ENCODE measurements around the gene UBAP1.

UBAP1 gene

GRCh38 chr9:34157898-34158297 is 20.9 kb upstream of the UBAP1 start:
- no peak for TF ChIP-seq CTCF (IDR thresholded peaks at IDR 0.05; ENCODE audit: low read depth, low read length)
- TF ChIP-seq POLR2A (IDR thresholded peaks at IDR 0.05; ENCODE audit: extremely low read depth, insufficient read length): no peak
- no peak for TF ChIP-seq MYC (IDR thresholded peaks at IDR 0.05; ENCODE audit: low read depth, low read length)
- no peak for TF ChIP-seq MAX (IDR thresholded peaks at IDR 0.05; ENCODE audit: low read depth, low read length)
- no peak for DNase-seq (ENCODE audit: low read depth)
- no peak overlapping the region for H3K4me3 ChIP-seq (ENCODE audit: low read depth, low read length)

- H3K4me3 ChIP-seq (ENCODE audit: low read depth, low read length): no peak overlapping the region
- DNase-seq (ENCODE audit: low read depth): peak; percentile 46
- TF ChIP-seq CTCF (IDR thresholded peaks at IDR 0.05; ENCODE audit: low read depth, low read length) (no peak), MAX (IDR thresholded peaks at IDR 0.05; ENCODE audit: low read depth, low read length) (no peak), MYC (IDR thresholded peaks at IDR 0.05; ENCODE audit: low read depth, low read length) (no peak), POLR2A (IDR thresholded peaks at IDR 0.05; ENCODE audit: extremely low read depth, insufficient read length) (no peak)
Observed at GRCh38 chr9:34158362-34158869, 20.4 kb upstream of the UBAP1 start.

- peak; percentile 48 for DNase-seq (ENCODE audit: low read depth)
- H3K4me3 ChIP-seq (ENCODE audit: low read depth, low read length): no peak overlapping the region
- TF ChIP-seq POLR2A (IDR thresholded peaks at IDR 0.05; ENCODE audit: extremely low read depth, insufficient read length): no peak
- no peak for TF ChIP-seq MYC (IDR thresholded peaks at IDR 0.05; ENCODE audit: low read depth, low read length)
- TF ChIP-seq MAX (IDR thresholded peaks at IDR 0.05; ENCODE audit: low read depth, low read length): no peak
- no peak for TF ChIP-seq CTCF (IDR thresholded peaks at IDR 0.05; ENCODE audit: low read depth, low read length)
Observed at GRCh38 chr9:34163434-34163833, 15.4 kb upstream of the UBAP1 start.

- TF ChIP-seq MYC (IDR thresholded peaks at IDR 0.05; ENCODE audit: low read depth, low read length) (no peak), MAX (IDR thresholded peaks at IDR 0.05; ENCODE audit: low read depth, low read length) (no peak), POLR2A (IDR thresholded peaks at IDR 0.05; ENCODE audit: extremely low read depth, insufficient read length) (no peak), CTCF (IDR thresholded peaks at IDR 0.05; ENCODE audit: low read depth, low read length) (no peak)
- no peak for DNase-seq (ENCODE audit: low read depth)
Observed at GRCh38 chr9:34169125-34169524, 9.7 kb upstream of the UBAP1 start.

GRCh38 chr9:34170237-34170991 is 8.4 kb upstream of the UBAP1 start:
- TF ChIP-seq CTCF (IDR thresholded peaks at IDR 0.05; ENCODE audit: low read depth, low read length) (no peak), POLR2A (IDR thresholded peaks at IDR 0.05; ENCODE audit: extremely low read depth, insufficient read length) (no peak), MYC (IDR thresholded peaks at IDR 0.05; ENCODE audit: low read depth, low read length) (no peak), MAX (IDR thresholded peaks at IDR 0.05; ENCODE audit: low read depth, low read length) (no peak)
- no peak for DNase-seq (ENCODE audit: low read depth)

More at GRCh38 chr9:34169125-34169524, 9.7 kb upstream of the UBAP1 start:
- no peak overlapping the region for H3K4me3 ChIP-seq (ENCODE audit: low read depth, low read length)

More at GRCh38 chr9:34170237-34170991, 8.4 kb upstream of the UBAP1 start:
- H3K4me3 ChIP-seq (ENCODE audit: low read depth, low read length): no peak overlapping the region
